K562 (cell line): ENCODE results near the gene IGF1R. TPM values are rescaled to one million over a fixed set of nuclear protein-coding genes. Genes with fewer than 3 reads are reported as not detected.

Source experiments
- ATAC-seq: fragments of 200-7000 bp; cut with Tn5 transposase; 3 replicates; pipeline ENCODE4 v1.9.1; 2020; ENCODE audit warnings: moderate library complexity
- BruUV-seq: library from RNA; stranded (reverse); fragments of 400-500 nt; replicated peaks from 2 replicates; lab custom pipeline; 2021; lab: Mats Ljungman, UMichigan
- CTCF ChIA-PET: fragments of 300-600 bp; formaldehyde crosslinking; extraction: SDS; loops from one replicate; lab custom pipeline; 2021; ENCODE audit warnings: low intra/inter-chr PET ratio; lab: Yijun Ruan, JAX
- POLR2A ChIA-PET: fragments of 300-600, 350-650 bp; sonication (Branson Sonifier 250); formaldehyde crosslinking; extraction: SDS; loops from one replicate; lab custom pipeline; 2021; ENCODE audit warnings: antibody characterized with exemption, inconsistent platforms; lab: Yijun Ruan, JAX
- DNase-seq, 4 experiments: peaks; one replicate each; pipeline versions ENCODE4 v3.0.0 to v3.0.0-alpha.2; 2011 to 2018; ENCODE audit warnings: low spot score in 3 of 4, mixed read lengths in 3 of 4; ENCODE audit errors: extremely low read depth in 1 of 4
- FAIRE-seq: peaks from 2 replicates; lab custom pipeline; 2011; peaks lifted over from hg19 to GRCh38; lab: Jason Lieb, UNC
- H2AFZ ChIP-seq: 2 replicates; pipeline ENCODE4 v1.6.0; 2011; ENCODE audit warnings: low read depth, low read length, control low read depth, inconsistent platforms
- H3K27ac ChIP-seq: fragments of 200-600 bp; 3 replicates; pipeline ENCODE4 v1.8.0; 2011; ENCODE audit warnings: low read depth, mild to moderate bottlenecking, control low read depth, inconsistent platforms, low read length, moderate library complexity, mixed read lengths; ENCODE audit errors: extremely low read depth
- H3K27me3 ChIP-seq, 2 experiments: fragments of 300-600 bp in 1 of 2; 2 replicates in 1 of 2; 3 replicates in 1 of 2; pipeline versions ENCODE4 v1.6.0 to v1.8.0; 2011; ENCODE audit warnings: inconsistent platforms in 2 of 2, low read length in 2 of 2, mild to moderate bottlenecking in 1 of 2, mixed read lengths in 1 of 2, moderate library complexity in 1 of 2; ENCODE audit not compliant: control insufficient read depth in 2 of 2, insufficient read depth in 2 of 2
- H3K36me3 ChIP-seq: fragments of 300-600 bp; 3 replicates; pipeline ENCODE4 v1.8.0; 2011; ENCODE audit warnings: mild to moderate bottlenecking, low read length, inconsistent platforms; ENCODE audit not compliant: control insufficient read depth, insufficient read depth
- H3K4me1 ChIP-seq, 2 experiments: fragments of 200-600 bp in 1 of 2; replicated peaks in 1 of 2; 2 replicates in 1 of 2; 3 replicates in 1 of 2; pipeline versions ENCODE4 v1.5.1 to v1.8.0; 2011; ENCODE audit warnings: inconsistent platforms in 2 of 2, low read length in 2 of 2, mild to moderate bottlenecking in 1 of 2, mixed read lengths in 1 of 2, moderate library complexity in 1 of 2; ENCODE audit not compliant: control insufficient read depth in 2 of 2, insufficient read depth in 2 of 2
- H3K4me2 ChIP-seq: 2 replicates; pipeline ENCODE4 v1.6.1; 2011; ENCODE audit warnings: low read length, control low read depth, inconsistent platforms, mixed read lengths; ENCODE audit not compliant: insufficient read depth
- H3K4me3 ChIP-seq: fragments of 200-600 bp; sonication (generic), shearing (Covaris generic); 2 replicates; pipeline ENCODE4 v1.5.1; 2016; ENCODE audit warnings: control low read depth, inconsistent platforms
- H3K79me2 ChIP-seq: fragments of 200-600 bp; 3 replicates; pipeline ENCODE4 v1.8.0; 2011; ENCODE audit warnings: low read length, inconsistent platforms; ENCODE audit not compliant: control insufficient read depth, insufficient read depth
- H3K9ac ChIP-seq, 2 experiments: 2 replicates each; pipeline versions ENCODE4 v1.6.0 to v1.6.1; 2011; ENCODE audit warnings: low read depth in 2 of 2, low read length in 2 of 2, control low read depth in 1 of 2, inconsistent platforms in 1 of 2, mild to moderate bottlenecking in 1 of 2, mixed read lengths in 1 of 2; ENCODE audit not compliant: insufficient read depth in 1 of 2
- H3K9me1 ChIP-seq: one replicate; pipeline ENCODE4 v1.6.0; 2011; ENCODE audit warnings: inconsistent platforms, mild to moderate bottlenecking, low read length, moderate library complexity; ENCODE audit not compliant: control insufficient read depth, insufficient read depth
- H3K9me3 ChIP-seq: replicated peaks from 2 replicates; pipeline ENCODE4 v1.5.1; 2011; ENCODE audit warnings: low read depth, low read length, inconsistent platforms; ENCODE audit not compliant: control insufficient read depth, insufficient read depth
- H4K20me1 ChIP-seq: replicated peaks from 2 replicates; pipeline ENCODE4 v1.6.1; 2011; ENCODE audit warnings: low read length, inconsistent platforms, mixed read lengths; ENCODE audit not compliant: control insufficient read depth, insufficient read depth
- CBX3 ChIP-seq, 2 experiments: IDR thresholded peaks; 1 replicate in 1 of 2; 2 replicates in 1 of 2; pipeline ENCODE4 v1.6.1; 2012; ENCODE audit warnings: inconsistent platforms in 2 of 2, low read length in 2 of 2, borderline replicate concordance in 1 of 2, control low read depth in 1 of 2
- GTF2F1 ChIP-seq: IDR thresholded peaks from 2 replicates; pipeline ENCODE4 v1.6.1; 2011; ENCODE audit warnings: low read depth, low read length, improper control_type of control experiment
- MAFF ChIP-seq: IDR thresholded peaks from 2 replicates; pipeline ENCODE4 v1.6.1; 2012; ENCODE audit warnings: low read length, improper control_type of control experiment
- MBD2 ChIP-seq: sonication (generic); IDR thresholded peaks from 2 replicates; pipeline ENCODE4 v1.6.1; 2016; ENCODE audit warnings: low read depth, borderline replicate concordance
- PML ChIP-seq: IDR thresholded peaks from 2 replicates; pipeline ENCODE4 v1.6.1; 2012; ENCODE audit warnings: low read length, inconsistent platforms
- POU5F1 ChIP-seq: fragments of 150-350 bp; IDR thresholded peaks from 2 replicates; pipeline ENCODE4 v1.6.1; 2014; ENCODE audit warnings: borderline replicate concordance, low read length, low read depth, mild to moderate bottlenecking; ENCODE audit not compliant: partially characterized antibody
- RNF219 ChIP-seq: fragments of 250-450 bp; sonication (Bioruptor Pico); IDR thresholded peaks from 2 replicates; pipeline ENCODE4 v1.5.0; 2022; ENCODE audit warnings: mild to moderate bottlenecking
- SPI1 ChIP-seq: IDR thresholded peaks from 2 replicates; pipeline ENCODE4 v1.6.1; 2011; ENCODE audit warnings: low read depth, low read length, control low read depth, borderline replicate concordance
- TRIM28 ChIP-seq: fragments of 450-650 bp; IDR thresholded peaks from 2 replicates; pipeline ENCODE4 v1.6.1; 2017
- WGBS: fragments of 100-300 bp; shearing (Covaris generic); methylation state at CpG from one replicate; pipeline ENCODE4 v1.1.6; 2016; ENCODE audit warnings: low coverage, mixed read lengths; ENCODE audit not compliant: insufficient coverage; ENCODE audit errors: missing lambda C conversion rate; 5-methylcytosine and 5-hydroxymethylcytosine counted together
- in situ Hi-C: fragments of 300-500 bp; cut with MboI; formaldehyde crosslinking; loops from 4 replicates; pipeline ENCODE4 v1.15.0; 2018; ENCODE audit warnings: inconsistent platforms, mixed read lengths
- intact Hi-C: fragments of 100-400 bp; cut with micrococcal nuclease; formaldehyde crosslinking; loops from 2 replicates; pipeline ENCODE4 v1.14.2; 2022
- polyA plus RNA-seq, 8 experiments: library from polyadenylated mRNA; depleted of rRNA in 4 of 8; stranded (reverse) in 5 of 8; unstranded in 3 of 8; fragments of >200 nt; fragmentation: Nextera tagmentation in 2 of 8; fragmentation: Illumina TruSeq in 1 of 8; extraction: Ambion mirVana in 2 of 8; extraction: Trizol in 1 of 8; gene quantifications; 2 replicates each; pipeline versions ENCODE4 v1.2.1 to v1.2.3, GENCODE V29; 2011 to 2014; ENCODE audit warnings: inconsistent platforms in 1 of 8, missing spikeins in 1 of 8
- total RNA-seq, 7 experiments: library from RNA; depleted of rRNA in 6 of 7; stranded (reverse); fragments of >200 nt in 6 of 7; fragmentation: Illumina TruSeq in 2 of 7; extraction: Trizol in 2 of 7; gene quantifications; 2 replicates each; pipeline versions ENCODE4 v1.2.1 to v1.2.3, GENCODE V29; 2011 to 2021; ENCODE audit warnings: low replicate concordance in 1 of 7

Gene IGF1R
- total and polyA plus RNA-seq, 9 of the 15 experiments (the other 6 are each of a cell fraction or from before 2014, with no cell fraction given), result 0.35 to 8.0 (median 1.6) TPM

- no peaks in the 10 kb centered on the region for H3K4me1 ChIP-seq
- H3K36me3 ChIP-seq, result no peaks in the 10 kb centered on the region
- H3K4me2 ChIP-seq, result no peak overlapping the region
- CTCF ChIA-PET, result no interaction called here
- no peaks in the 10 kb centered on the region for H3K9me3 ChIP-seq
- FAIRE-seq (no peak), DNase-seq (no peak), ATAC-seq (no peak)
- H3K27ac ChIP-seq, result no peak overlapping the region
- no TSS peak for BruUV-seq
- POLR2A ChIA-PET, result no interaction called here
- no peaks in the 10 kb centered on the region for H3K9me1 ChIP-seq
- peaks cover 2 to 5% of the 10 kb centered on the region in 2 experiments; a peak in 2 of 5 replicates for H3K27me3 ChIP-seq
- peaks cover 5% of the 10 kb centered on the region for H4K20me1 ChIP-seq
- no peak overlapping the region for H3K9ac ChIP-seq
- intact Hi-C loops, result no loop called here
- WGBS, result no CpG with 5 or more reads among the region's 2 CpGs
- H3K79me2 ChIP-seq, result no peaks in the 10 kb centered on the region
- no peak overlapping the region for H2AFZ ChIP-seq
- in situ Hi-C loops, result no loop called here
- no peak overlapping the region for H3K4me3 ChIP-seq
- TF ChIP-seq MAFF (no peak), TRIM28 (no peak), RNF219 (CRISPR knock-in tag) (no peak), PML (no peak), MBD2 (no peak), GTF2F1 (no peak), CBX3 (IDR thresholded peaks at IDR 0.05; ENCODE audit: borderline replicate concordance in 1 of 2, low read length in 2 of 2) (no peak), SPI1 (no peak), POU5F1 (no peak)
Observed at GRCh38 chr15:98744506-98744905, 96.2 kb downstream of the IGF1R start.
